Esophagus squamous epithelium (tissue), 5 donors: ENCODE measurements around the gene SRMS. TPM values are rescaled to one million over a fixed set of nuclear protein-coding genes. Genes with fewer than 3 reads are reported as not detected.

Source experiments
- DNase-seq: peaks from one replicate; lab custom pipeline; 2025; lab: John Stamatoyannopoulos, UW
- H3K27ac ChIP-seq, 4 donors: fragments of 200-600 bp; sonication (generic); one replicate each; pipeline ENCODE4 v1.5.1; 2016 to 2019; ENCODE audit warnings: mild to moderate bottlenecking in 1 of 4
- H3K27me3 ChIP-seq, 4 donors: fragments of 200-600 bp; sonication (generic); 1 replicate in 3 of 4; 2 replicates in 1 of 4; pipeline versions ENCODE4 v1.5.1 to v1.6.0; 2017 to 2021; ENCODE audit warnings: antibody characterized with exemption in 1 of 4
- H3K36me3 ChIP-seq, 3 donors: fragments of 200-600 bp; sonication (generic); one replicate each; pipeline ENCODE4 v1.5.1; 2016 to 2019
- H3K4me1 ChIP-seq, 3 donors: fragments of 200-600 bp; sonication (generic); one replicate each; pipeline ENCODE4 v1.5.1; 2017 to 2019
- H3K4me3 ChIP-seq, 4 donors: fragments of 200-600 bp; sonication (generic); 1 replicate in 3 of 4; 2 replicates in 1 of 4; pipeline ENCODE4 v1.5.1; 2016 to 2019; ENCODE audit warnings: mild to moderate bottlenecking in 2 of 4, moderate library complexity in 1 of 4
- H3K9me3 ChIP-seq, 3 donors: fragments of 200-600 bp; sonication (generic); one replicate each; pipeline ENCODE4 v1.5.1; 2016 to 2019
- CTCF ChIP-seq, 6 experiments: fragments of 450-650 bp in 4 of 6; fragments of 200-600 bp in 2 of 6; sonication (generic) in 2 of 6; IDR thresholded peaks; one replicate each; pipeline ENCODE4 v1.5.1; 2016 to 2019; ENCODE audit warnings: antibody characterized with exemption in 6 of 6, mild to moderate bottlenecking in 4 of 6, moderate library complexity in 4 of 6
- POLR2A ChIP-seq, 4 donors: fragments of 450-650 bp; IDR thresholded peaks; one replicate each; pipeline ENCODE4 v1.6.1; 2017; ENCODE audit warnings: antibody characterized with exemption in 4 of 4, mild to moderate bottlenecking in 4 of 4, moderate library complexity in 3 of 4
- WGBS, 2 donors: methylation state at CpG; one replicate each; pipeline ENCODE4 v1.1.5; 2018; 5-methylcytosine and 5-hydroxymethylcytosine counted together
- intact Hi-C: fragments of 100-400 bp; cut with DNase I; formaldehyde crosslinking; loops from one replicate; pipeline ENCODE4 v1.15.0; 2022
- total RNA-seq, 4 donors: library from RNA; depleted of rRNA; stranded (reverse); fragments of >200 nt; gene quantifications; one replicate each; pipeline ENCODE4 v1.1.0, GENCODE V29; 2016
- donor health status: DM: yes; HTN: yes; CAD: no.

SRMS gene
- total RNA-seq, 4 donors from 2014 or later: not detected

- no peak for DNase-seq
- Histone ChIP-seq H3K27me3 (no peaks in the 10 kb centered on the region), H3K4me1 (peaks cover 22 to 65% (median 27%) of the 10 kb centered on the region in 3 donors), H3K9me3 (no peaks in the 10 kb centered on the region), H3K27ac (peak overlapping the region; percentile 85 to 100 (median 96)), H3K4me3 (peak overlapping the region; percentile 61 to 95 (median 84)), H3K36me3 (peaks cover 6 to 45% (median 7%) of the 10 kb centered on the region in 3 donors)
- intact Hi-C loops: no loop called here
- no peak for TF ChIP-seq CTCF (IDR thresholded peaks at IDR 0.05)
- TF ChIP-seq POLR2A (IDR thresholded peaks at IDR 0.05): no peak
- whole genome bisulfite sequencing, 2 donors: 0% methylated on average over 1 to 7 of the region's 68 CpGs
Observed at GRCh38 chr20:63520934-63521601, 26.5 kb downstream of the SRMS start.

DNA sequence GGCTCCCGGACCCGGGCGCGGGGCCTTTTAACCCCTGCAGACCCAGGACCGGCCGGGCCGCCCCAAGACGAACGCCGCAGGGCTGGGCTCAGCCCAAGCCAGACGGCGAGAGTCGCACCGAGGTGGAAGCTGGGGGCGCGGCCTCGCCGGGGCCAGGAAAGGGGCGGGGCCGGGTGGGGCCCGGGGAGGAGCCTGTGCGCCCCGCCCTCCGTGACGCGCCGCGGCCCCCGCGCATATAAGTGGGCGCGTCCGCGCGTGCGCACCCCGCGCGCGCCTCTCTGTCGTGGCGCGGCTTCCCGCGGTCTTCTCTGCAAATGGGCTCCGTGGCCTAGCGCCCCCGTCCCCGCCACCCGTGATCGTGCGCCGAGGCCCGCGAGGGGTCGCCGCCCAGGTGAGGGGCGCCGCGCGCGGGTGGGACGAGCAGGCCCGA lies 27.0 kb downstream of the SRMS start, which contains the start of gene PPDPF:
Gene PPDPF (plus strand): TSS at position 262 of the 430 bp plus-strand sequence. CDS start 544 bp downstream, outside the sequence.
- peak within 1 kb of the TSS; percentile 85 to 100 (median 96) for H3K27ac ChIP-seq
- no CpG with 5 or more reads among the region's 64 CpGs for whole genome bisulfite sequencing, 2 donors
- H3K4me1 ChIP-seq: peaks cover 22 to 60% (median 27%) of the 10 kb centered on the region in 3 donors
- H3K4me3 ChIP-seq: peak within 1 kb of the TSS; percentile 61 to 95 (median 84)
- H3K27me3 ChIP-seq: no peaks in the 10 kb centered on the region
- peaks cover 6 to 45% (median 7%) of the 10 kb centered on the region in 3 donors for H3K36me3 ChIP-seq
- DNase-seq: no peak
- intact Hi-C loops: no loop called here
- H3K9me3 ChIP-seq: no peaks in the 10 kb centered on the region
- TF ChIP-seq POLR2A (IDR thresholded peaks at IDR 0.05): peak in 3 of 4 donors; percentile 26 to 96 (median 93)
- TF ChIP-seq CTCF (IDR thresholded peaks at IDR 0.05): no peak

DNA sequence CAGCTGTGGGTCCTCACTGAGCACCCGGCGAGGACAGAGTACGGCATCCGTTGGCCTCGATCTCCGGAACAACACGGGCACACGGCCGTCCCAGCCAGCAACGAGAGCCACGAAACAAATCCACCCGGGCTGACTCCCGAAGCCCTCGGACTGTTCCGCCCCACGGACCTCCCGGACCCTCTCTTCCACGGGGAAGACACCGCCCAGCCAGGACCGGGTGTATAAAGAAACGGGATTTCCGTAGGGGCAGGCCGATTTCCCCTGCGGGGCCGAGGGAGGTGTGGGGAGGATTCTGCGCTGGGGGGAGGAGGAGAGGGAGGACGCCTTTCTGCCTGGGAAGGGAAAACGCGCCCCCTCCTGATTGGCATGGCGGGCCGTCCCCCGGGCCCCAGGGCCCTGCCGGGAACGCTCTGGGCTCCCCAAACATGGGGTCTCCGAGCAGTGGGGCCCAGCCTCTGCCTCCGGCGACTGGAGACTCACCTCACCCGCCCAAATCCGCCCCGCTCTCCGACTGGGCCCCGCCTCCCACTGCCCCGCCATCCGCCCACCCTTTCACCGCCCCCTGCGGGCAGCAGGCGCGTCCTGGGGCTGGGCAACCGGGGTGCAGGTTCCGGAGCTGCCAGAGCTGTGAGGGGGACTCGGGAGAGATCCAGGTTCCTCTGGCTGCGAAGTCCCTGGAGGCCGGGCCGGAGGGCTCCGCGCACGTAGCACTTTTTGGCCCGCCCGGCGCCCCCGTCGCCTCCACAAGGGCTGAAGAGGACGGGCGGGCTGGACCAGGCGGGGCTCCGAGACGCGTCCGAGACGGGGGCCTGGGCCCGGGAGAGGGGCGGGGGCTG lies 27.7 kb downstream of the SRMS start:
- H3K36me3 ChIP-seq: peaks cover 6 to 45% (median 7%) of the 10 kb centered on the region in 3 donors
- H3K4me1 ChIP-seq: peaks cover 22 to 55% (median 27%) of the 10 kb centered on the region in 3 donors
- no peaks in the 10 kb centered on the region for H3K27me3 ChIP-seq
- peak overlapping the region; percentile 85 to 100 (median 96) for H3K27ac ChIP-seq
- 0% methylated on average over 4 of the region's 72 CpGs; no CpG with 5 or more reads in 1 of the 2 donors for WGBS, 2 donors
- TF ChIP-seq POLR2A (IDR thresholded peaks at IDR 0.05): no peak
- TF ChIP-seq CTCF (IDR thresholded peaks at IDR 0.05): peak in 3 of 6 experiments; percentile 6 to 39 (median 18)
- intact Hi-C loops: no loop called here
- H3K4me3 ChIP-seq: peak overlapping the region; percentile 61 to 95 (median 84)
- DNase-seq: no peak
- no peaks in the 10 kb centered on the region for H3K9me3 ChIP-seq

DNA sequence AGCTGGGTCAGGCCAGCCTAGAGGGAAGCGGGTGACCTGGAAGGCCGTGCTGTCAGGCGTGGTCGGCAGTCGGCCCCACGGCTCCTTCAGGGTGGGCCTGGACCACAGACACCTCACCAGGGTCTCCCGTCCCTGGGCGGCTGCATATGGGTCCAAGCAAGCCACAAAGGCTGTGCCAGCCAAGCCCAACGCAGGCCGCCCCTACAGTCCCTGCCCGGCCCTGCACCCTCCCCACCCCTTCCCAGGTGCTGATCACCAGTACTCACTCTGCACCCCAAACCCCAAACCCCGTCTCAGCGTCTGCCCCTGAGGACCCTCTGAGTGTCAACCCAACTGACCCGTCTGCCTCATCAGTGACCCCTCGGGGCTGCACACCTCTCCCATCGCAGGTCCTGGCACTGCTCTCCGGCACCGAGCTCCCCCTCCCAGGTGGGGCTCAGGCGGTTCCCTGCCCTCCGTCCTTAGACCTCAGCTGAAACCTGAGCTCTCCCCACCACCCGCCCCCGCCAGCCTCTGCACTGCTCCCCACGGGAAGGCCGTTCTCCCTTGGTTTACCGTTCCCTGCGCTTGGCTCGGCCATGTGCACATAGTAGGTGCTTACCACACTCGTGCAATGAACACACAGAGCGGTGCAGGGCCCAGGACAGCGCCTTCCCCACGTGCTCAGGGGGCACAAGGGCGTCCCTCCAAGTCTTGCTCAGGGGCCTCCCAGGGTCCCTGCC lies 28.4 kb downstream of the SRMS start:
- DNase-seq: no peak
- Histone ChIP-seq H3K27ac (peak overlapping the region in 2 of 4 donors; percentile 85 to 96), H3K4me1 (peaks cover 22 to 49% (median 27%) of the 10 kb centered on the region in 3 donors), H3K4me3 (peak overlapping the region; percentile 61 to 95 (median 84)), H3K9me3 (no peaks in the 10 kb centered on the region), H3K27me3 (no peaks in the 10 kb centered on the region), H3K36me3 (peaks cover 6 to 45% (median 7%) of the 10 kb centered on the region in 3 donors)
- WGBS, 2 donors: 82 to 83% methylated on average over 7 to 21 of the region's 32 CpGs
- intact Hi-C loops: no loop called here
- TF ChIP-seq POLR2A (IDR thresholded peaks at IDR 0.05) (no peak), CTCF (IDR thresholded peaks at IDR 0.05) (no peak)
